Suprapubic skin (tissue), 4 donors: Measurements from ENCODE around the gene RBM33.

ENCODE experiments used
- EP300 ChIP-seq: sonication (generic); formaldehyde crosslinking; IDR thresholded peaks from one replicate; pipeline ENCODE4 v1.6.1; 2017; ENCODE audit warnings: antibody characterized with exemption
- POLR2AphosphoS5 ChIP-seq, 3 donors: sonication (generic); formaldehyde crosslinking; IDR thresholded peaks; one replicate each; pipeline ENCODE4 v1.6.1; 2017; ENCODE audit warnings: antibody characterized with exemption in 3 of 3

DNA sequence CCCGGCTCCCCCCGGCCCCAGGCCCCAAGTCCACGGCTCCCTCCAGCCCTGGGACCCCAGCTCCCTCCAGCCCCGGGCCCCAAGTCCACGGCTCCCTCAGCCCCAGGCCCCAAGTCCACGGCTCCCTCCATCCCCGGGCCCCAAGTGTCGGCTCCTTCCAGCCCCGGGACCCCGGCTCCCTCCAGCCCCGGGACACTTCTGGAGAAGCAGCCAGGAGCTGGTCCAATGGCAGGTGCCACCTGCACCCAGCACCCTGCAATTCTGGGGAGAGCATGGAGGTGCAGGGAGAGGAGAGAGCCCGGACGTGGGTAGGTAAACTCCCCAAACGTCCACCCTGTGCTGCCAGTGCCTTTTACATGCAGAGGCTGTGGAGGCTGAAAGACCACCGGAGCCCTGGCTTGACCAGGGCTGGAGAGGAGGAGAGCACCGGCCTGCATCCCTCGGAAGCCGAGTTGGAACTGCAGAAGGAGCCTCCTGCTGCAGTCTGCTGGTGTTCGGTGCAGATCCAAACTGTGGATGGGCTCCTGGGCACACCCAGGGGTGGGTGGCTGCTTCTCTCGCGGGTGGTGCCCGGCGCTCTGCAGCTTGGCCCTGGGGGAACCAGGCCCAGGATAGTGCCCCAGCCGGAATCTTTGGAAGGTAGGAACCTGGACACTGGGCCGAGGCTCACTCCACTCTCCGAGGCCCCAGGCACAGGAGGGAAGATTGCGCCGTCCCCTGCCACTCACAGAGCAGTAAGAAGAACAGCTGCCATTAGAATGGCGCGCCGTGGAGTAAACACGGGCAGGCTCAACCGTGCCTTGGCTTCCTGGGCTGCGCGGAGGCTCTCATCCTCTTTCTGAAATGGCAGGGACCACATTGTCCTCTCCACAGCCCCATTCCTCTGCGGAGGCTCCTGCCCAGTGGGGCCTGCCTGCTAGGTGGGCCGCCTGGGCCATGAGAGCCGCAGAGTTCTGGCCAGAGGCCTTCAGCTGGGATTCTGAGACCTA lies 153.1 kb downstream of the RBM33 start:
- no peak for TF ChIP-seq EP300
- no peak for TF ChIP-seq POLR2AphosphoS5 (IDR thresholded peaks at IDR 0.05)
